SK-N-SH treated with all-trans-retinoic acid at 6 μM for 48 hours (cell line): ENCODE data around the gene TPO.

Experiments
- ARNTL ChIP-seq: fragments of 450-650 bp; formaldehyde crosslinking; IDR thresholded peaks from 2 replicates; pipeline ENCODE4 v1.5.0; 2020; ENCODE audit warnings: low read depth, mild to moderate bottlenecking, moderate library complexity, borderline replicate concordance
- BACH2 ChIP-seq: fragments of 250-450 bp; sonication (Bioruptor Pico); IDR thresholded peaks from 2 replicates; pipeline ENCODE4 v1.9.0; 2021; ENCODE audit warnings: mild to moderate bottlenecking, borderline replicate concordance
- CREB5 ChIP-seq: fragments of 250-450 bp; sonication (Bioruptor Pico); IDR thresholded peaks from 2 replicates; pipeline ENCODE4 v1.5.1; 2020; ENCODE audit warnings: low read depth, mild to moderate bottlenecking, moderate library complexity
- CSDC2 ChIP-seq: fragments of 250-450 bp; sonication (Bioruptor Pico); IDR thresholded peaks from 2 replicates; pipeline ENCODE4 v1.5.0; 2020; ENCODE audit warnings: mild to moderate bottlenecking, moderate library complexity
- PATZ1 ChIP-seq: fragments of 250-450 bp; sonication (Bioruptor Pico); IDR thresholded peaks from 2 replicates; pipeline ENCODE4 v1.8.0; 2020; ENCODE audit warnings: mild to moderate bottlenecking, moderate library complexity, borderline replicate concordance
- SNAI2 ChIP-seq: fragments of 250-450 bp; sonication (Bioruptor Pico); IDR thresholded peaks from 2 replicates; pipeline ENCODE4 v1.5.0; 2020; ENCODE audit warnings: mild to moderate bottlenecking, moderate library complexity
- TCF4 ChIP-seq: fragments of 250-450 bp; sonication (Bioruptor Pico); IDR thresholded peaks from 2 replicates; pipeline ENCODE4 v1.8.0; 2021; ENCODE audit warnings: mild to moderate bottlenecking, moderate library complexity, borderline replicate concordance
- TOX ChIP-seq: fragments of 250-450 bp; sonication (Bioruptor Pico); IDR thresholded peaks from 2 replicates; pipeline ENCODE4 v1.8.0; 2021; ENCODE audit warnings: mild to moderate bottlenecking, moderate library complexity, borderline replicate concordance
- ZC3H10 ChIP-seq: fragments of 250-450 bp; sonication (Bioruptor Pico); IDR thresholded peaks from 2 replicates; pipeline ENCODE4 v1.5.1; 2021; ENCODE audit warnings: mild to moderate bottlenecking, moderate library complexity
- ZFP30 ChIP-seq: fragments of 450-650 bp; formaldehyde crosslinking; IDR thresholded peaks from 2 replicates; pipeline ENCODE4 v1.5.0; 2022; ENCODE audit warnings: mild to moderate bottlenecking, moderate library complexity
- ZNF565 ChIP-seq: fragments of 450-650 bp; formaldehyde crosslinking; conservative IDR thresholded peaks from 2 replicates; pipeline ENCODE4 v1.5.0; 2020; ENCODE audit warnings: low read depth, mild to moderate bottlenecking, moderate library complexity
- ZNF70 ChIP-seq: fragments of 450-650 bp; formaldehyde crosslinking; IDR thresholded peaks from 2 replicates; pipeline ENCODE4 v1.5.0; 2020; ENCODE audit warnings: mild to moderate bottlenecking, moderate library complexity
- ZNF8 ChIP-seq: fragments of 450-650 bp; formaldehyde crosslinking; IDR thresholded peaks from 2 replicates; pipeline ENCODE4 v1.5.0; 2020; ENCODE audit warnings: mild to moderate bottlenecking, moderate library complexity

GRCh38 chr2:1437537-1437936, 24.3 kb downstream of the TPO start:
- TF ChIP-seq ZFP30 (CRISPR knock-in tag) = no peak
- TF ChIP-seq TCF4 (CRISPR knock-in tag) = no peak
- no peak for TF ChIP-seq BACH2
- TF ChIP-seq ZNF565 = no peak
- TF ChIP-seq ZNF8 (CRISPR knock-in tag) = no peak
- no peak for TF ChIP-seq PATZ1 (CRISPR knock-in tag)
- TF ChIP-seq TOX (CRISPR knock-in tag) = no peak
- TF ChIP-seq ZC3H10 (CRISPR knock-in tag) = no peak
- TF ChIP-seq ARNTL (CRISPR knock-in tag) = no peak
- TF ChIP-seq SNAI2 = no peak
- no peak for TF ChIP-seq CREB5
- no peak for TF ChIP-seq CSDC2 (CRISPR knock-in tag)
- no peak for TF ChIP-seq ZNF70 (CRISPR knock-in tag)
